Measurements from ENCODE around the gene NSF.

- TF ChIP-seq POLR2A (IDR thresholded peaks at IDR 0.05) (no peak), CTCF (IDR thresholded peaks at IDR 0.05) (no peak), EP300 (IDR thresholded peaks at IDR 0.05) (no peak)
These were observed 168.1 kb downstream of the NSF start for GRCh38 chr17:46758614-46759013.

Data from gastroesophageal sphincter (tissue), 3 donors.